GM21367 (cell line): ENCODE data around the gene TERT.
"Not testable (repeated sequence)": the region's sequence is repeated elsewhere in the genome, so short reads cannot be mapped to it uniquely, and the experiment has no call there.

Experiments
- ATAC-seq: cut with Tn5 transposase; IDR thresholded peaks from one replicate; pipeline ENCODE4 v1.9.1; 2021; ENCODE audit not compliant: unreplicated experiment

The TERT gene

GRCh38 chr5:1297243-1297642 lies 2.4 kb upstream of the TERT start:
- ATAC-seq = no peak

GRCh38 chr5:1295650-1296037 lies 776 bp upstream of the TERT start:
- no peak for ATAC-seq

GRCh38 chr5:1294206-1294834 lies 548 bp downstream of the TERT start:
- ATAC-seq = no peak

GRCh38 chr5:1293416-1294205 lies 1.3 kb downstream of the TERT start:
- ATAC-seq = no peak

GRCh38 chr5:1292846-1293415 lies 1.9 kb downstream of the TERT start:
- ATAC-seq = no peak

GRCh38 chr5:1292139-1292538 lies 2.7 kb downstream of the TERT start:
- no peak for ATAC-seq

- no peak for ATAC-seq
These were observed 3.2 kb downstream of the TERT start for GRCh38 chr5:1291611-1292080.

- ATAC-seq = not testable (repeated sequence)
These were observed 3.9 kb downstream of the TERT start for GRCh38 chr5:1290956-1291355.

- not testable (repeated sequence) for ATAC-seq
These were observed 5.3 kb downstream of the TERT start for GRCh38 chr5:1289559-1289958.

- ATAC-seq = no peak
These were observed 6.2 kb downstream of the TERT start for GRCh38 chr5:1288439-1289335.

- ATAC-seq = no peak
These were observed 9.0 kb downstream of the TERT start for GRCh38 chr5:1285883-1286291.

GRCh38 chr5:1285141-1285540 lies 9.7 kb downstream of the TERT start:
- ATAC-seq = no peak

GRCh38 chr5:1284336-1284970 lies 10.4 kb downstream of the TERT start:
- not testable (repeated sequence) for ATAC-seq

GRCh38 chr5:1283729-1284041 lies 11.2 kb downstream of the TERT start:
- not testable (repeated sequence) for ATAC-seq

- not testable (repeated sequence) for ATAC-seq
These were observed 11.7 kb downstream of the TERT start for GRCh38 chr5:1282993-1283728.

- no peak for ATAC-seq
These were observed 12.5 kb downstream of the TERT start for GRCh38 chr5:1282131-1282992.

GRCh38 chr5:1281038-1281882 lies 13.6 kb downstream of the TERT start:
- no peak for ATAC-seq
